Posterior vena cava (tissue), 2 donors: ENCODE data around the gene TENM4. TPM values are rescaled to one million over a fixed set of nuclear protein-coding genes. Genes with fewer than 3 reads are reported as not detected.

ENCODE experiments used
- DNase-seq: peaks from one replicate; pipeline ENCODE4 v3.0.0-alpha.2; 2020; ENCODE audit warnings: low spot score
- intact Hi-C, 2 donors: fragments of 100-400 bp; cut with DNase I; formaldehyde crosslinking; loops; one replicate each; pipeline versions ENCODE4 v1.14.1 to v1.14.2; 2022 to 2023
- total RNA-seq, 2 donors: library from RNA; stranded (reverse); fragmentation: NEBNext Ultra II Directional; extraction: Animal tissue kit (Norgen Biotek cat#: 25700); gene quantifications; one replicate each; pipeline ENCODE4 v1.2.1, GENCODE V29; 2021
- donor health status: DM: yes; HTN: yes; CAD: no.
- donor health status: DM: yes; HTN: yes; CAD: no.

The TENM4 gene
- total RNA-seq, 2 donors from 2014 or later = 5.6 to 7.4 TPM

- DNase-seq = no peak
- intact Hi-C loops = no loop called here
Measured at GRCh38 chr11:79425463-79425862, 15.4 kb downstream of the TENM4 start.

- no peak for DNase-seq
- intact Hi-C loops = no loop called here
Measured at GRCh38 chr11:79423736-79424135, 17.1 kb downstream of the TENM4 start.

DNA sequence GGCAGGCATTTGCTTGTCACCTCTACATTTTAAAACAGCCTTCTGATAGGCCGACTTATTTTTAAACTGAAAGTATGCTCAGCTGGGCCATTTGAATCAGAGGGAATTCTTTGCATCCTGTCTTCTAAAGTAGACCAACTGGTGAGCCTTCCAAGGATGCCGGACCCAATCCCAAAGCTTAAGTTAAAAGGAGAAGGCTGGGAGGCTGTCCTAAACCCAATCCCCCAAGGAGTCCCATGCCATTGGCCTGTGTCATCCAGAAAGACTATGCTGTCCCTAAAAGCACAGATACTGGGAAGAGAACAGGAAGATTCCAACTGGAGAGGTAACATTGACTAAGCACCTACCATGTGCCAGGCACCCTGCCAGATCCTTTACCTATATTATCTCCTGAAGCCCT lies 18.0 kb downstream of the TENM4 start:
- no peak for DNase-seq
- intact Hi-C loops = no loop called here

DNA sequence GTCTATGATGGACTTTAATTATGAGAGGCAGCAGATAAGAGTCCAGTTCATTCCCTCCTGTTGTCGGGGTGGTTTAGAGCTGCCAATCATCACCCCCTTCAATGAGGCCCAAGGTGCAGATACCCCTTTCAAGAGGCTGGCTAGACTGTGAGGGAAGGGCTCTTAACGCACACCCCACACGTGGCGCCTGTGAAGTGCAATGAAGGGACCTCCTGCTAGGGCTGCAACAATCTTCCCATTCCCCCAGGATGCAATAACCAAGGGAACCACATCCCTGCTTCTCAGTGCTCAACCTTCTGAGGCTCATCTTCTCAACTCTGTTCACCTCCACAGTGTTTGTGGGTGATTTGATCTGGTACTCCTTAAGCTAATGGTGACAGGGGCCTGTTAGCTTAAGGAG lies 19.0 kb downstream of the TENM4 start:
- no peak for DNase-seq
- intact Hi-C loops = no loop called here

DNA sequence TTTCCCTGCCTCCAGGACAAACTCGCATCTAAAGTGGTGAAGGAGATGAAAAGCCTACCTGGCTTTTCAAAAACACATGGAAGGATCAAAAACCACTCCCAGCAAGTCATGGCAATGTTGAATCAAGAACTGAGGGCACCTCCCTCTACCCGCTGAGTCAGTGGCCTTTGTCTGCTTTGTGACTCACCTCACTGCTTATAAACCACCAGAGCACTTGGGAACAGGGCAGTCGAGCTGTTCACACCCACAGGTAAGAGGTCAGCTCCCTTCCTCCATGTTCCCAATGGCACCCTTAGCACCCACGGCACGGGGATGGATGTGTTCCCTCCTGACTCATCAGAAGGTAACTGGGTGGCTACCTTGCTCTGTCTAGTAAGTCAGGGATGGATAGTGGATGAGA lies 21.7 kb downstream of the TENM4 start:
- intact Hi-C loops = no loop called here
- DNase-seq = no peak

DNA sequence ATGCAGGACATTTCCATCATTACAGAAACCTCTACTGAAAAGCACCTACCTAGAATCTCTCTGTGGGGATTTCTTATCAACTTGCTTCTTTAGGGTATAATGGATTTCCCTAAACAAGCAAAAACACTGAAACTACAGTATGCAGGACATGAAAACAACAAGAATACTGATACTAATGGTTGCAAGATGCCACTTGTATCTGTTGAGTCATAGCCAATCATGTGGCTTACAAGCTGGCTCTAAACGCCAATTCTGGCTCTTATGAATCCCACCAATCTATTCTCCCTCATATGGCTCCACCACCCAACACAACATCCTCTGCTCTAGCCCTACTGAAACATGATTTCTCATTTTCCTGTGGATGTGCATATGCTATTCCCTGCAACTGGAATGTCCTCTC lies 22.6 kb downstream of the TENM4 start:
- DNase-seq = no peak
- intact Hi-C loops = no loop called here

DNA sequence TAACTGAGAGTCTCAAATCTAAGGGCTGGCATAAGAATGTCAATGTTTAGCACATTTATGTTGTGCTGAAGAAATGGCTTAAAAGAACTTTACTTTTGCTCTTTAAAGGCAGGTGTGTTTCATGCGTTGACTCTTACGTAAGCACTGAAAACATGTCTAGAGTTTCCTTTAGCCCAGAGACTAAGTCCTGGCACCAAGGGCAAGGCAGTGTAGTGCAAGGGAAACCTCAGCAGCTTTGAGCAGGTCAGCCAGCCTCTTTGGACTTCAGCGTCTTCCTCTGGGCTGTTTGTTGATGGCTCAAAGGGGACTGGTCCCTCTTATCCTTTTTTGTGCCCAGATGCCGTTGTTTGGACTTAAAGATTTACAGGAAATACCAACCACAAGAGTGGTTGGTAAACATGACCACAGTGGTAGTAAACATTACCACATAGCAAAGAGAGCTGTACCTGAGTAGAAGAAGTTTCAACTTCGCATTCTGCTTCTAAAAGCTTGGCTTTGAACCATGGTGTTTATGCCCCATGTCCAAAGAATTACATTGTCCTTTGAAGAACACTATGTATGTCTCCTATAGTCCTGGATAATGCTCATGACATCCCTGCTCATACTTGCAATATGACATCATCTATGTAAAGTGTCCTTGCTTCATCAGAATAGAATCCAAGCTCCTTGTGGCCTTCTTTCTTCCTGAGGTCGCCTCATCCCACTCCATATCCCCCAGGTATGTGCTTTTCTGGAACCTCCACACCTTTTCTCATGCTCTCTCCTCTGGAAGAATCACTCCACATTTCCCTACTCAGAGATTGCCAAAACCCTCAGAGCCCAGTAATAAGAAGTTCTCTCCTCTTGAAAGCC lies 23.5 kb downstream of the TENM4 start:
- intact Hi-C loops = no loop called here
- DNase-seq = no peak

DNA sequence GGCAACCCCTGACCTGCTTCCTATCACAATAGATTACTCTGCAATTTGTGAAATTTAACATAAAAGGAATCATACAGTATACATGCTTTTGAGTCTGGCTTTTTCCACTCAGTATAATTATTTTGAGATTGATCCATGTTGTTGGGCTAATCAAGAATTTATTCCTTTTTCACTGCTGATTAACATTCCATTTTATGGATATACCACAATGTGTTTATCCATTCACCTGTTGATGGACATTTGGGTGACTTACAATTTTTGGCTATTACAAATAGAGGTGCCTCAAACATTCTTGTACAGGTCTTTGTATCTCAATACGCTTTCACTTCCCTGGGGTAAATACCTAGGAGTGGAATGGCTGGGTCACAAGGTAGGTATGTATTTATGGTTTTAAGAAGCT lies 24.9 kb downstream of the TENM4 start:
- intact Hi-C loops = no loop called here
- DNase-seq = no peak

DNA sequence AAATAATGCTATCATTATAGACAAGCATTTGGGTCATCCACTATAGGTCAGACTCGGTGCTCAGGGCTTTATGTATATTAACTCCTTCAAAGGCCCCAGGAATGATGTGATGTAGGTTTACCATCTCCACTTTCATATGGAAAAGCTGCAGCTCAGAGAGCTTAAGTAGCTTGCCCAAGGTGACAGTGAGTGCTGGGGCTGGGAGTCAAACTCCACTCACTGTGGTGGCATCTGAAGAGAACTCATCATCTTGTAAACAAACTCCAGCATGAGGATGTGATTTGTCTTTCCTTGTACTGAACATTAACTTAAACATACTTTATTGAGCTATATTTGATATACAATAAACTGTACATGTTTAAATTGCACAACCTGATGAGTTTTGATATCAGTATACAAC lies 25.4 kb downstream of the TENM4 start:
- intact Hi-C loops = no loop called here

DNA sequence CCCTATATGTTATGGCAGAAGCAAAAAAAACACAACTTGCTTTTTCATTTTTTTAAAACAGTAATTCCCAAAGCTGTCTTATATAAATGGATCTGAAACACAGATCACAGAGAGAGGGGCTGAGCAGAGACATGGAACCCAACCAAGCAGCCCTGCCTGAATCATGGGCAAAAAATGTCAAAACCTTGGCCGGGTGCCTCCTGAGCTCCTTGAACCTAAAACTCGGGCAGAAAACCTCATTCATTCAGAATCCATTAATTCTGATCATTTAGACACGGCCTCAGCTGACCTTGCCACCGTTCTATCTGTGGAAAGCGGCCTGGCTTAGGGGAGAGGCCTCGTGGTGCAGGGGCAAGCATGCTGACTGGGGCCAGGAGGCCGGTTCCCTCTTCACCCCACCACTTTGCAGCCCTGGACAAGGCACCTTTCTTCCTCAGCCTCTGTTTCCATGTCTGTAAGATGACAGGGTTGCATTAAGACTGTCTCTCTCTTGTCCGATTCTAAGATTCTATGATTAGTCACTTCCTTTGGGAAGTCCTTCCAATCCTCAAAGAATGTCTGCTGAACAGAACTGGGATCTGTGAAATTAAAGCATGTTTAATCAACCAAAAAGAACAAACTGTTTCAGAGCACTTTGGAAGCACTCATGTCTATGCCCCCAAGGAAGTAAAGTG lies 26.0 kb downstream of the TENM4 start:
- intact Hi-C loops = no loop called here
- DNase-seq = no peak

More for the DNA sequence above, 25.4 kb downstream of the TENM4 start:
- no peak for DNase-seq

DNA sequence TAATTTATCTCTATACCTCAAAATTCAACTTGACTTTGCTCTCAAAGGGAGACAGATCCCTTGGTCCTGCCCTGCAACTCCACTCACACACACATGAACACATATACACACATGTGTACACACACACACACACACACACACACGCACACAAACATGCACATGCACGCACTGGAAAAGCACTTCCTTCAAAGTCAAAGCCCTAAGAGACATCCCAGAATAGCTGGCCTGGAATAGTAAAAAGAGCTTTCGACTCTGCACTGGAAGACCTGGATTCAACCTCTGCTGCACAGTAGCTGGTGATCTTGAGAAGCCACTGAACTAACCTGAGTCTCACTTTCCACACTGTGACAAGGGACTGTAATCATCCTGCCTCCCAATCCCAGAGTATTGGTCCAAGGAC lies 26.8 kb downstream of the TENM4 start:
- DNase-seq = no peak
- intact Hi-C loops = no loop called here

DNA sequence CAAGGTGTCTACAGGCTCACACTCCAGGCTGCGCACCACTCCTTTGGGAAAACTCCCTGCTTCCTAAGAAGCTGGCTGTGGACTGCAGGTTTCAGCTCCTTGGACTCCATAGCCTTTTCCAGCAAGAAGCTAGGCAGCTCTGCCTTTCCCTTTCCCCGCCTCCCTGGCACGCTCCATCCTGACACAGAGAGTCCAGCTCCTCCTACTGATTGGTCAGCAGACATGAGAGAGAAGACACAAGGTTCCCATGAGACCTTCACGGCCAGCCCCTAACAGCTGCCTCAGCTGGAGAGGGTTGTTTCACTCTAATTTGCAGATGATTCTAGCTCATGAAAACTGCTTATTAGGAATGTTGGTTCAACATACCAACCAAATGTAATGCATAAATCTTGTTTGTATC lies 27.6 kb downstream of the TENM4 start:
- peak; percentile 96 for DNase-seq
- intact Hi-C loops = no loop called here

DNA sequence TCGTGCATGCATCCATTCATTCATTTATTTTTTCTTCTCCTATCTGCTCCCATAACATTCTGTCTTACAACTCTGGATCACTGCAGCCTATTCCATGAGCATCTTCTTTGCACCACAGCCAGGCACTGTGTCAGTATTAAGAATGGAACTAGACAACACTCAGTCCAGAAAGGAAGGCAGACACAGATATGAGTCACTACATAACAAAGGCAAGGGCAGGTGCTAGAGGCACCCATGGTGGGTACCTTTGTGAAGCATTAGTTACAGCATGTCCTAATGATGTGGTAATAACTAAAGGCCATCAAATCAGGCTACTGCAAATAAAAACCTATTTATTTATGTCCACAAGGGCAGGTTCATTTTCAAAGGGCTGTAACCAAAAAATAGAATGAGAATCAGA lies 28.1 kb downstream of the TENM4 start:
- intact Hi-C loops = no loop called here
- DNase-seq = no peak

- intact Hi-C loops = no loop called here
- DNase-seq = no peak
Measured at GRCh38 chr11:79409330-79409729, 31.5 kb downstream of the TENM4 start.

GRCh38 chr11:79406376-79406775 lies 34.5 kb downstream of the TENM4 start:
- intact Hi-C loops = no loop called here
- no peak for DNase-seq

DNA sequence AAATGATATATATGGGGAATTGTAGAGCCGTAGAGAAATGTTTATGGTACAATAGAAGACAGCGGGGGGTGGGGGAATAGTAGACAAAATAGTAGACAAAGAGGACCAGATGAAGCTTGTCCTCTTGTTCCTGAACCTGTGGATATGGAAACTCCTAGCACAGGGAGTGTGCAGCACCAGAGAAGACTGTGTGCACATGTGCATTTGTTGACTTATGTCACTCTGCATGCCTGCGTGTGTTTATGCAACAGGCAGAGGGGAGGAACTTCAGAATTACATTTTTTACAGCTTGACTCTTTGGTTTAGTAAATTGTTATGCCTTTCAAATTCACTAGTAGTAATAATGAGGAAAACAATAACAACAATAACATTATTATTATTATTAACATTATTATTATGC lies 36.0 kb downstream of the TENM4 start:
- intact Hi-C loops = no loop called here
- no peak for DNase-seq

DNA sequence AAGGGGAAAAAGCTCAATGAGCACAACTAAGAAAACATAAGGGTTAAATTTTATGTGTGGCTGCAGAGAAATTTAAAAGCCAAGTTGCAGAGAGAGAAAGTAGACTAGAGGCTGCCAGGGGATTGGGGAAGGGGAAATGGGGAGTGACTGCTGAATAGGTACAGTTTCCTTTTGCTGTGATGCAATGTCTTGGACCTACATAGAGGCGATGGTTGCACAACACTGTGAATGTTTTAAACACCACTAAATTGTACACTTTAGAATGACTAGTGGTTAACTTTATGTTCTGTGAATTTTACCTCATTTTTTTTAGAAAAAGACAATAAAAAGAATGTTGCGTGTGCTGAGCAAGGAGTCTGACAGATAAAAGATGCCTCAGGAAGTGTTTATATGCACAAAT lies 36.5 kb downstream of the TENM4 start:
- intact Hi-C loops = no loop called here
- no peak for DNase-seq

- intact Hi-C loops = no loop called here
Measured at GRCh38 chr11:79403839-79404238, 37.0 kb downstream of the TENM4 start.

GRCh38 chr11:79402912-79403311 lies 37.9 kb downstream of the TENM4 start:
- intact Hi-C loops = no loop called here

More at GRCh38 chr11:79403839-79404238, 37.0 kb downstream of the TENM4 start:
- DNase-seq = no peak

GRCh38 chr11:79400717-79401330 lies 40.0 kb downstream of the TENM4 start:
- no peak for DNase-seq
- intact Hi-C loops = no loop called here

More at GRCh38 chr11:79402912-79403311, 37.9 kb downstream of the TENM4 start:
- DNase-seq = no peak
